DMS79 treated with DMSO at 0.1 percent for 48 hours (cell line): ENCODE measurements around the gene ADISSP.
A peak's percentile ranks its signal among the peaks of the same experiment; 100 is the strongest.

ENCODE experiments used
- DNase-seq: peaks from one replicate; lab custom pipeline; 2025; lab: John Stamatoyannopoulos, UW

ADISSP gene

GRCh38 chr20:3755269-3755668 lies 12.3 kb downstream of the ADISSP start:
- no peak for DNase-seq

GRCh38 chr20:3754276-3754630 lies 13.3 kb downstream of the ADISSP start:
- DNase-seq: no peak

- DNase-seq: no peak
Measured at GRCh38 chr20:3753501-3754275, 13.9 kb downstream of the ADISSP start.

GRCh38 chr20:3753098-3753497 lies 14.5 kb downstream of the ADISSP start:
- peak; percentile 61 for DNase-seq

- no peak for DNase-seq
Measured at GRCh38 chr20:3752386-3752759, 15.2 kb downstream of the ADISSP start.

- DNase-seq: peak; percentile 85
Measured at GRCh38 chr20:3751675-3752385, 15.7 kb downstream of the ADISSP start.

GRCh38 chr20:3751305-3751674 lies 16.3 kb downstream of the ADISSP start:
- DNase-seq: no peak

GRCh38 chr20:3749689-3750531 lies 17.6 kb downstream of the ADISSP start:
- DNase-seq: peak; percentile 51

GRCh38 chr20:3749087-3749688 lies 18.4 kb downstream of the ADISSP start:
- no peak for DNase-seq

- no peak for DNase-seq
Measured at GRCh38 chr20:3748073-3748472, 19.5 kb downstream of the ADISSP start.

- no peak for DNase-seq
Measured at GRCh38 chr20:3747471-3747870, 20.1 kb downstream of the ADISSP start.

- no peak for DNase-seq
Measured at GRCh38 chr20:3745686-3746173, 21.8 kb downstream of the ADISSP start.

GRCh38 chr20:3744806-3745685 lies 22.5 kb downstream of the ADISSP start:
- no peak for DNase-seq

- DNase-seq: no peak
Measured at GRCh38 chr20:3744037-3744436, 23.5 kb downstream of the ADISSP start.

- no peak for DNase-seq
Measured at GRCh38 chr20:3743251-3743650, 24.3 kb downstream of the ADISSP start.

GRCh38 chr20:3741836-3742458 lies 25.6 kb downstream of the ADISSP start:
- no peak for DNase-seq

GRCh38 chr20:3740615-3741301 lies 26.8 kb downstream of the ADISSP start:
- DNase-seq: no peak

- DNase-seq: no peak
Measured at GRCh38 chr20:3739926-3740451, 27.6 kb downstream of the ADISSP start.

GRCh38 chr20:3739054-3739925 lies 28.3 kb downstream of the ADISSP start:
- no peak for DNase-seq
